ENCODE results near the gene ZSWIM8.

ZSWIM8 gene

DNA sequence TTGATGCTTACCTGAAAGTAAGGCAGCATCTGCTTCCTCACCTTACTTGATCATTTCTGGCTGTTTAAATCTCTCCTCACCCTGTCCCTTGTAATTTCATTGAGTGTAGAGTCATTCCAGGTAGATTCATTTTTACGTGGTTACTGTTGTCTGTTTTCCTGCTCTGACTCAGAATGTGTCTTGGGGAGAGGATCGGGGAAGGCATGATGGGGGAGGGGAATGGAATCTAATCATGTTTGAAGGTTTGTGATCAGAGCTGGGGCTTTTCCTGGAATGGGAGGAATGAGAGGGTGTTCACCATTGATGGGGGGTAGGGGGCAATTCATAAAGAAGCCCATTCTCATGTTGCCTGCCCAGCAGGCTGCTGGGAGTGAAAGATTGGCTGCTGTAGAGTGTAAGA, 22.5 kb upstream of the ZSWIM8 start:
- Histone ChIP-seq H3K36me3 (peaks cover 61% of the 10 kb centered on the region), H3K27me3 (no peaks in the 10 kb centered on the region), H3K4me1 (no peaks in the 10 kb centered on the region), H3K4me3 (ENCODE audit: low read depth, low read length) (no peak overlapping the region), H3K9me3 (no peaks in the 10 kb centered on the region)
- TF ChIP-seq, protein P1, sequence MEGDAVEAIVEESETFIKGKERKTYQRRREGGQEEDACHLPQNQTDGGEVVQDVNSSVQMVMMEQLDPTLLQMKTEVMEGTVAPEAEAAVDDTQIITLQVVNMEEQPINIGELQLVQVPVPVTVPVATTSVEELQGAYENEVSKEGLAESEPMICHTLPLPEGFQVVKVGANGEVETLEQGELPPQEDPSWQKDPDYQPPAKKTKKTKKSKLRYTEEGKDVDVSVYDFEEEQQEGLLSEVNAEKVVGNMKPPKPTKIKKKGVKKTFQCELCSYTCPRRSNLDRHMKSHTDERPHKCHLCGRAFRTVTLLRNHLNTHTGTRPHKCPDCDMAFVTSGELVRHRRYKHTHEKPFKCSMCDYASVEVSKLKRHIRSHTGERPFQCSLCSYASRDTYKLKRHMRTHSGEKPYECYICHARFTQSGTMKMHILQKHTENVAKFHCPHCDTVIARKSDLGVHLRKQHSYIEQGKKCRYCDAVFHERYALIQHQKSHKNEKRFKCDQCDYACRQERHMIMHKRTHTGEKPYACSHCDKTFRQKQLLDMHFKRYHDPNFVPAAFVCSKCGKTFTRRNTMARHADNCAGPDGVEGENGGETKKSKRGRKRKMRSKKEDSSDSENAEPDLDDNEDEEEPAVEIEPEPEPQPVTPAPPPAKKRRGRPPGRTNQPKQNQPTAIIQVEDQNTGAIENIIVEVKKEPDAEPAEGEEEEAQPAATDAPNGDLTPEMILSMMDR (IDR thresholded peaks at IDR 0.05; ENCODE audit: low read depth, low read length) = no peak
- no peak for DNase-seq

GRCh38 chr10:73763343-73763742, 22.1 kb upstream of the ZSWIM8 start:
- TF ChIP-seq, protein P1 (IDR thresholded peaks at IDR 0.05; ENCODE audit: low read depth, low read length) = no peak
- no peak overlapping the region for H3K4me3 ChIP-seq (ENCODE audit: low read depth, low read length)
- H3K27me3 ChIP-seq = no peaks in the 10 kb centered on the region
- H3K36me3 ChIP-seq = peaks cover 61% of the 10 kb centered on the region
- no peak for DNase-seq
- H3K4me1 ChIP-seq = no peaks in the 10 kb centered on the region
- H3K9me3 ChIP-seq = no peaks in the 10 kb centered on the region

- H3K36me3 ChIP-seq = peaks cover 66% of the 10 kb centered on the region
- TF ChIP-seq, protein P1 (IDR thresholded peaks at IDR 0.05; ENCODE audit: low read depth, low read length) = no peak
- no peaks in the 10 kb centered on the region for H3K9me3 ChIP-seq
- no peaks in the 10 kb centered on the region for H3K4me1 ChIP-seq
- H3K27me3 ChIP-seq = no peaks in the 10 kb centered on the region
- no peak for DNase-seq
- H3K4me3 ChIP-seq (ENCODE audit: low read depth, low read length) = no peak overlapping the region
Measured at GRCh38 chr10:73765066-73765465, 20.3 kb upstream of the ZSWIM8 start.

- no peak for DNase-seq
- TF ChIP-seq, protein P1 (IDR thresholded peaks at IDR 0.05; ENCODE audit: low read depth, low read length) = no peak
- no peak overlapping the region for H3K4me3 ChIP-seq (ENCODE audit: low read depth, low read length)
Measured at GRCh38 chr10:73768881-73769280, 16.5 kb upstream of the ZSWIM8 start.

DNA sequence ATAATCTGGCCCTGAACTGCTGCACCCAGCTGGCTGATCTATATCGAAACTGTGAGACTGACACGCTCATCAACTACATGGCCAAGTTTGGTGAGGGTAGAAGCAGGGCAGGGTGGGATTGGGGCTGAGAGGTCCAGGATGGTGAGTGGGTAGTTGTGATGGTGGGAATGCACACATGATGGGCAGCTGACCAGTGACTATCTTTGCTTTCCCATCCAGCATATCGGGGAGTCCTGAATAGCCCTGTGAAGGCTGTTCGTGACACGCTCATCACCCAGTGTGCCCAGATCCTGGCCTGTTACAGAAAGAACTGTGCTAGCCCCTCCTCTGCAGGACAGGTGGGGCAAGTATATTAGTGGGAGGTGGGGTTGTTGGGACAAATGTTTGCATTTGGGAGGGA, 16.0 kb upstream of the ZSWIM8 start:
- no peak for DNase-seq
- H3K36me3 ChIP-seq = peaks cover 40% of the 10 kb centered on the region
- TF ChIP-seq, protein P1 (IDR thresholded peaks at IDR 0.05; ENCODE audit: low read depth, low read length) = no peak
- H3K9me3 ChIP-seq = no peaks in the 10 kb centered on the region
- H3K4me1 ChIP-seq = no peaks in the 10 kb centered on the region
- H3K4me3 ChIP-seq (ENCODE audit: low read depth, low read length) = no peak overlapping the region
- no peaks in the 10 kb centered on the region for H3K27me3 ChIP-seq

More at GRCh38 chr10:73768881-73769280, 16.5 kb upstream of the ZSWIM8 start:
- no peaks in the 10 kb centered on the region for H3K27me3 ChIP-seq
- H3K36me3 ChIP-seq = peaks cover 43% of the 10 kb centered on the region
- H3K4me1 ChIP-seq = no peaks in the 10 kb centered on the region
- H3K9me3 ChIP-seq = no peaks in the 10 kb centered on the region

GRCh38 chr10:73771722-73772280, 13.6 kb upstream of the ZSWIM8 start:
- H3K4me3 ChIP-seq (ENCODE audit: low read depth, low read length) = peak overlapping the region; percentile 88
- peak; percentile 85 for DNase-seq
- H3K27me3 ChIP-seq = no peaks in the 10 kb centered on the region
- H3K36me3 ChIP-seq = peaks cover 27% of the 10 kb centered on the region
- H3K4me1 ChIP-seq = peaks cover 5% of the 10 kb centered on the region
- TF ChIP-seq, protein P1 (IDR thresholded peaks at IDR 0.05; ENCODE audit: low read depth, low read length) = peak; percentile 9; the same call in 1 of the 2 replicates
- H3K9me3 ChIP-seq = no peaks in the 10 kb centered on the region
